ENCODE data around the gene SCYGR7. TPM values are rescaled to one million over a fixed set of nuclear protein-coding genes. Genes with fewer than 3 reads are reported as not detected.
A peak's percentile ranks its signal among the peaks of the same experiment; 100 is the strongest.
"Not testable (repeated sequence)": the region's sequence is repeated elsewhere in the genome, so short reads cannot be mapped to it uniquely, and the experiment has no call there.

Gene SCYGR7
- total and polyA plus RNA-seq, 8 donors, result not detected

GRCh38 chr2:227713291-227713690 is 14.8 kb upstream of the SCYGR7 start:
- ATAC-seq, result no peak
- DNase-seq, result no peak
- Histone ChIP-seq H3K4me3 (no peak overlapping the region), H3K4me1 (no peaks in the 10 kb centered on the region), H3K36me3 (no peaks in the 10 kb centered on the region), H3K9me3 (no peaks in the 10 kb centered on the region), H3K27ac (no peak overlapping the region), H3K27me3 (peaks cover 0 to 15% of the 10 kb centered on the region in 2 donors)
- no peak for TF ChIP-seq CTCF (IDR thresholded peaks at IDR 0.05)
- intact Hi-C loops (cut with DNase I), result no loop called here

GRCh38 chr2:227716501-227716900 is 11.6 kb upstream of the SCYGR7 start:
- intact Hi-C loops (cut with DNase I), result no loop called here
- Histone ChIP-seq H3K4me3 (no peak overlapping the region), H3K4me1 (no peaks in the 10 kb centered on the region), H3K36me3 (no peaks in the 10 kb centered on the region), H3K27ac (no peak overlapping the region), H3K27me3 (peaks cover 0 to 15% of the 10 kb centered on the region in 2 donors), H3K9me3 (no peaks in the 10 kb centered on the region)
- ATAC-seq (no peak), DNase-seq (no peak)
- no peak for TF ChIP-seq CTCF (IDR thresholded peaks at IDR 0.05)

GRCh38 chr2:227717687-227718567 is 10.2 kb upstream of the SCYGR7 start, which contains the start of gene SLC19A3:
SLC19A3 (minus strand) TSS chr2:227718028; CDS start chr2:227702318, 15,710 bp downstream.
- peak within 1 kb of the TSS; percentile 29 to 45 for H3K4me3 ChIP-seq
- TF ChIP-seq CTCF (IDR thresholded peaks at IDR 0.05), result no peak
- intact Hi-C loops (cut with DNase I), result no loop called here
- ATAC-seq (peak; percentile 96), DNase-seq (peak; percentile 86 to 97 (median 93))
- H3K4me1 ChIP-seq, result no peaks in the 10 kb centered on the region
- H3K27ac ChIP-seq, result peak within 1 kb of the TSS; percentile 35 to 61
- H3K27me3 ChIP-seq, result peaks cover 0 to 15% of the 10 kb centered on the region in 2 donors
- H3K9me3 ChIP-seq, result no peaks in the 10 kb centered on the region
- no peaks in the 10 kb centered on the region for H3K36me3 ChIP-seq

- DNase-seq (no peak), ATAC-seq (peak; percentile 6)
- H3K27ac ChIP-seq, result no peak overlapping the region
- H3K4me1 ChIP-seq, result no peaks in the 10 kb centered on the region
- no peak for TF ChIP-seq CTCF (IDR thresholded peaks at IDR 0.05)
- H3K4me3 ChIP-seq, result no peak overlapping the region
- intact Hi-C loops (cut with DNase I), result no loop called here
- H3K36me3 ChIP-seq, result no peaks in the 10 kb centered on the region
- H3K27me3 ChIP-seq, result peaks cover 0 to 15% of the 10 kb centered on the region in 2 donors
- H3K9me3 ChIP-seq, result no peaks in the 10 kb centered on the region
Observed at GRCh38 chr2:227719641-227720040, 8.5 kb upstream of the SCYGR7 start.

- intact Hi-C loops (cut with DNase I), result no loop called here
- peaks cover 0 to 15% of the 10 kb centered on the region in 2 donors for H3K27me3 ChIP-seq
- no peaks in the 10 kb centered on the region for H3K36me3 ChIP-seq
- ATAC-seq (no peak), DNase-seq (no peak)
- H3K4me3 ChIP-seq, result no peak overlapping the region
- no peak for TF ChIP-seq CTCF (IDR thresholded peaks at IDR 0.05)
- H3K27ac ChIP-seq, result no peak overlapping the region
- H3K4me1 ChIP-seq, result no peaks in the 10 kb centered on the region
- H3K9me3 ChIP-seq, result no peaks in the 10 kb centered on the region
Observed at GRCh38 chr2:227720680-227721079, 7.5 kb upstream of the SCYGR7 start.

- ATAC-seq; intact Hi-C loops (cut with DNase I); H3K4me1 ChIP-seq; H3K4me3 ChIP-seq; H3K36me3 ChIP-seq; H3K27me3 ChIP-seq; H3K27ac ChIP-seq; H3K9me3 ChIP-seq: not testable (repeated sequence)
- peak in 1 of 4 donors; percentile 11 for DNase-seq
Observed at GRCh38 chr2:227722821-227723220, 5.3 kb upstream of the SCYGR7 start.
